GM18508 (cell line): Measurements from ENCODE around the gene DCTN4.

Experiments used
- ATAC-seq: cut with Tn5 transposase; IDR thresholded peaks from one replicate; pipeline ENCODE4 v1.9.1; 2021; ENCODE audit warnings: moderate number of reproducible peaks; ENCODE audit not compliant: insufficient read depth, unreplicated experiment

Gene DCTN4

GRCh38 chr5:150672237-150672883 is 86.5 kb downstream of the DCTN4 start:
- no peak for ATAC-seq

- no peak for ATAC-seq
Observed at GRCh38 chr5:150671509-150672236, 87.1 kb downstream of the DCTN4 start.

GRCh38 chr5:150670948-150671310 is 87.9 kb downstream of the DCTN4 start:
- ATAC-seq, result no peak

- no peak for ATAC-seq
Observed at GRCh38 chr5:150670275-150670947, 88.4 kb downstream of the DCTN4 start.

GRCh38 chr5:150665044-150665443 is 93.8 kb downstream of the DCTN4 start:
- ATAC-seq, result no peak

- ATAC-seq, result no peak
Observed at GRCh38 chr5:150663936-150664335, 94.9 kb downstream of the DCTN4 start.

- ATAC-seq, result no peak
Observed at GRCh38 chr5:150662731-150663516, 95.9 kb downstream of the DCTN4 start.

- no peak for ATAC-seq
Observed at GRCh38 chr5:150661821-150662596, 96.8 kb downstream of the DCTN4 start.

- no peak for ATAC-seq
Observed at GRCh38 chr5:150661086-150661485, 97.7 kb downstream of the DCTN4 start, which contains the start of gene MYOZ3. TSS of gene MYOZ3 (plus strand) at chr5:150661251. CDS start at chr5:150662942, 1,691 bp downstream.

- ATAC-seq, result no peak
Observed at GRCh38 chr5:150660108-150660831, 98.5 kb downstream of the DCTN4 start.

- no peak for ATAC-seq
Observed at GRCh38 chr5:150659360-150660107, 99.3 kb downstream of the DCTN4 start.

GRCh38 chr5:150658699-150659265 is 100.0 kb downstream of the DCTN4 start:
- ATAC-seq, result no peak
